HG02798 (cell line): ENCODE measurements around the gene GCNT1.
"Not testable (repeated sequence)": the region's sequence is repeated elsewhere in the genome, so short reads cannot be mapped to it uniquely, and the experiment has no call there.

ENCODE experiments used
- ATAC-seq: cut with Tn5 transposase; IDR thresholded peaks from one replicate; pipeline ENCODE4 v1.9.1; 2021; ENCODE audit warnings: mild to moderate bottlenecking; ENCODE audit not compliant: unreplicated experiment, poor library complexity

GCNT1 gene

DNA sequence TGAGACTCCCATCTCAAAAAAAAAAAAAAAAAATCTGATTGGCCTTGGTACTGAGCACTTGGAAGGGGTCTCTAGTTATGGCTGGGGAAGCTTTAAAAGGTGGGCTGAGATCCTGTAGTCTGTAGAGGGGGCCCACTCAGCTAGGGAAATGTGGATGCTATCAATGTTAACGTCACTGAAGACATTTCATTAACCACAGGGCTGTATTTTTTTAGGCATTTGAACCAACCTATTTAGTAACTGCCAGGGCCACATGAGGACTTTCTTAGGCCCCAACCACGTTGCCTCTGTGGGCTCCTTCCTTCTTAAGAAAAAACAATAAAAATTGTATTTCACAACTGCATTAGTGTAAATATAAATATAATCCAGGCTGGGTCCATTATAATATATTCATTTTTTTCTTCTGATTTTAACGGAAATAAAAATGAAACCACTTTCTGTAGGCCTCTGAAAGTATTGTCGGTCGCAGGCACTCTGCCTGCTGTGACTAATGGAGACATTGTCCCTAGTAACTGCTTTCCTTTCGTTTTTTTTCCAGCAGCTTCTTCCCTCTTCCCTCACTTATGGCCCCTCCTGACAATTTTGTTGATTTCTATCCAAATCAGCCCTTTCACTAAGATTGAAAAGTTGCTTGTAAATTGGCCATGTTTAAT is 71.6 kb downstream of the GCNT1 start:
- ATAC-seq = peak; percentile 35

DNA sequence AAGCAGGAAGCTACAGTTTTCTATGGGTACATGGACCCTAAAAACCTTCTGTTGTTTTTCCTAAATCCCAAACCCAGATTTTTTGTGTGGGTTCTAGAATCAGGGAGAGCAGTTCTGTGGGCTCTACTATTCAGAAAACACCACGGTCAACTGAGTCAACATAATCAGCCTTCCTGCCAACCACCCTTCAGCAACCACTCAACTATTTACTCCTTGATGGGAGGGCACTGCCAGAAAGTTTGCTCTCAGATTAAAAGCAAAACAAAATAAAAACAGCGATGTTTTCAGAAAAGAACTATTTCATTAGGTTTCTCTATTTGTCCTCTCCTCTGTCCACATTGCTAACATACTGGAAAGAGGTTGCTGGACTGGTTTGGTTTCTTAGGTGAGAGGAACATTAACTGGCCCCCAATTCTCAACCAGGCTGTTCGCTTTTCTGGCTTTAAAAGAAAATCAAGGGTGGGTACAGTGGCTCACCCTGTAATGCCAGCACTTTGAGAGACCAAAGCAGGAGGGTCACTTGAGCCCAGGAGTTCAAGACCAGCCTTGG is 72.3 kb downstream of the GCNT1 start:
- ATAC-seq = no peak

DNA sequence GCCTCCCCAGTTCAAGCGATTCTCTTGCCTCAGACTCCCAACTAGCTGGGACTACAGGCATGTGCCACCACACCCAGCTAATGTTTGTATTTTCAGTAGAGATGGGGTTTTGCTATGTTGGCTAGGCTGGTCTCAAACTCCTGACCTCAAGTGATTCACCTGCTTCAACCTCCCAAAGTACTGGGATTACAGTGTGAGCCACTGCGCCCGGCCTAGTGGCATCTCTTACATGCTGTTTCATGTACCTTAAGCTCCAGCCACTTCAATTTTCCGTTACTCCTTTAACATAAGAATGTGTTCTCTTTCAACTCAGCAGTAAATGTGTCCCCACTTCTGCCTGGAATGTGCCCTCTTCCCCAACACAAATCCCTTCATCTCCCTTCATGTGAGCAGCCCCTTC is 73.9 kb downstream of the GCNT1 start:
- not testable (repeated sequence) for ATAC-seq

DNA sequence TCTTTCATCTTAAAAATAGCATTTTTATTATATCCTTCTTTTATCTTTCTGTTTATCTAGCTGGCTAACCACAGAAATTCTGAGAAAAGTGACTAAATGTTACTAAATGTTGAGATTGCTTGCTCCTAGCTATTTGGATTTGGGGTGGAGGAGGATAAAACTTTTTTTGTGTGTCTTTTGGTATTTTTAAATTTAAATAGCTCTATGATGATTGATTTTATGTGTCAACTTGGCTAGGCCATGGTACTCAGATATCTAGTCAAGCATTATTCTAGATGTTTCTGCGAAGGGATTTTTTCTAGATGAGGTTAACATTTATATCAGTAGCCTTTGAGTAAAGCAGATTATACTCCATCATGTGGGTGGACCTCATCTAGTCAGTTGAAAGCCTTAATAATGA is 75.0 kb downstream of the GCNT1 start:
- no peak for ATAC-seq

GRCh38 chr9:76537150-76537646 is 78.2 kb downstream of the GCNT1 start:
- ATAC-seq = no peak

DNA sequence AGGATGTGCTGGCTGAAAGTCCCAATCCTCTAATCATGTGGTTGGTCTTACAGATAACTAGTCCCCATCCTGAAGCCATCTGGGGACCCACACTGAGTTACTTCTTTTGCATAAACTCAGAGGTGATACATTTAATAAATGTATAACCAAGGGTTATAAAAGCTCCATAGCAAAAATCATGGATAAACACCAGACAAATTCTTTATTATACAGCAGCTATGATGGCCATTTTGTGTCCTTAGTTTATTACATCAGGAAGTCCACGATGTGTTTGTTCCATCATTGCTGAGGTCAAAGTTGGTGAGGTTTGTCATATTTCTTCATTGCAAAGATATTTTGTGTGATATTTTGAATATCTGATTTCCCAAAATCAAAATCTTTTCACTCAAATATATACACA is 80.2 kb downstream of the GCNT1 start:
- ATAC-seq = no peak

GRCh38 chr9:76542360-76542759 is 83.4 kb downstream of the GCNT1 start:
- no peak for ATAC-seq

DNA sequence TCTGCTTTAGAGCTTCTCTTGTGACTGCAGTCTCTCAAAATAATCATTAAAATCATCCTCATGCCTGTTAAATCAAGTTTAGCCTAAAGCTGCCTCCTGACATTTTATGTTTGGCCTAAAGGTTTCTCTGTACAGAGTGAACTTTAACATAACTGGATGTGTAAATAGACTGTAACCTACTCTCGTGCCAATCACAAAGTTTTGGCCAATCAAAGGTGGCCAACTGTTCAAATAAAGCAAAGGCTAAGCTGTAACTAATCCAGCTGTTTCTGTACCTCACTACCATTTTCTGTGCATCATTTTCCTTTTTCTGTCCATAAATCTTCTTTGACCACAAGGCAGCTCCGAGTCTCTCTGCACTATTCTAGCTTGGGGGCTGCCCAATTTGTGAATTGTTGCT is 86.2 kb downstream of the GCNT1 start:
- ATAC-seq = no peak

DNA sequence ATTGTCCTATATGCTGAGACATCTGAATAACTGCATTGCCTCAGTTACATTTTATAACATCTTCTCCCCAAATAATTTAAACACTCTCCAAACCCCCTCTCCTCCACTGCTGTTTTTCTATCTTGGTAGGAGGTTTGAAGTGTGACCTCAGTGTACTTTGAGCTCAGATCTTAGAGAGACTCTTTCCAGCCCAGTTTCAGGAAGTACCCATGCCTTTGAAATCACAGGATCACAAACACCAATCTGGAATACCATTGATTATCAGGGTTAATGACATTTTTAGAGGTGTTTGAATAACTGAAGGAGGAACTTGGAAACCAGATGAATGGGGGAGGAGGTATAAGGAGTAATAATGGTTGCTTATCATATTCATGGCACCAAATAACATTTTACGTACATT is 93.2 kb downstream of the GCNT1 start:
- no peak for ATAC-seq

GRCh38 chr9:76552751-76553455 is 93.9 kb downstream of the GCNT1 start:
- ATAC-seq = no peak

- no peak for ATAC-seq
Observed at GRCh38 chr9:76553680-76554079, 94.7 kb downstream of the GCNT1 start.
